Keratinocyte (primary cell): ENCODE results near the gene EMILIN1.

Source experiments
- EZH2 ChIP-seq: IDR thresholded peaks from one replicate; pipeline ENCODE4 v1.6.1; 2012; ENCODE audit warnings: inconsistent platforms, mild to moderate bottlenecking, low read length, moderate library complexity
- TF ChIP-seq, protein P1 (sequence below), 3 experiments: IDR thresholded peaks in 1 of 3; conservative IDR thresholded peaks in 1 of 3; optimal IDR thresholded peaks in 1 of 3; 2 replicates in 2 of 3; 3 replicates in 1 of 3; pipeline versions ENCODE3 to v1.5.1; 2011; ENCODE audit warnings: low read length in 3 of 3, mild to moderate bottlenecking in 3 of 3, moderate library complexity in 2 of 3, control low read depth in 1 of 3, inconsistent platforms in 1 of 3; ENCODE audit not compliant: insufficient read depth in 2 of 3; ENCODE audit errors: extremely low read depth in 1 of 3

- no peak for TF ChIP-seq EZH2
- TF ChIP-seq, protein P1, sequence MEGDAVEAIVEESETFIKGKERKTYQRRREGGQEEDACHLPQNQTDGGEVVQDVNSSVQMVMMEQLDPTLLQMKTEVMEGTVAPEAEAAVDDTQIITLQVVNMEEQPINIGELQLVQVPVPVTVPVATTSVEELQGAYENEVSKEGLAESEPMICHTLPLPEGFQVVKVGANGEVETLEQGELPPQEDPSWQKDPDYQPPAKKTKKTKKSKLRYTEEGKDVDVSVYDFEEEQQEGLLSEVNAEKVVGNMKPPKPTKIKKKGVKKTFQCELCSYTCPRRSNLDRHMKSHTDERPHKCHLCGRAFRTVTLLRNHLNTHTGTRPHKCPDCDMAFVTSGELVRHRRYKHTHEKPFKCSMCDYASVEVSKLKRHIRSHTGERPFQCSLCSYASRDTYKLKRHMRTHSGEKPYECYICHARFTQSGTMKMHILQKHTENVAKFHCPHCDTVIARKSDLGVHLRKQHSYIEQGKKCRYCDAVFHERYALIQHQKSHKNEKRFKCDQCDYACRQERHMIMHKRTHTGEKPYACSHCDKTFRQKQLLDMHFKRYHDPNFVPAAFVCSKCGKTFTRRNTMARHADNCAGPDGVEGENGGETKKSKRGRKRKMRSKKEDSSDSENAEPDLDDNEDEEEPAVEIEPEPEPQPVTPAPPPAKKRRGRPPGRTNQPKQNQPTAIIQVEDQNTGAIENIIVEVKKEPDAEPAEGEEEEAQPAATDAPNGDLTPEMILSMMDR (optimal IDR thresholded peaks at IDR 0.05 in 1 of 3, IDR thresholded peaks at IDR 0.05 in 1 of 3, conservative IDR thresholded peaks at IDR 0.05 in 1 of 3; ENCODE audit: extremely low read depth in 1 of 3, insufficient read depth in 2 of 3, low read length in 3 of 3) = no peak
Observed at GRCh38 chr2:27121906-27122305, 43.5 kb downstream of the EMILIN1 start.
